GM12864 (cell line): ENCODE results near the gene MIER2.

Experiments
- DNase-seq: peaks from one replicate; pipeline ENCODE4 v3.0.0-alpha.2; 2011; ENCODE audit warnings: low read depth
- H3K4me3 ChIP-seq: 2 replicates; pipeline ENCODE4 v1.5.1; 2011; ENCODE audit warnings: mild to moderate bottlenecking, low read depth, low read length, control low read depth
- TF ChIP-seq, protein P1 (sequence below): IDR thresholded peaks from 2 replicates; pipeline ENCODE4 v1.5.1; 2011; ENCODE audit warnings: low read depth, mild to moderate bottlenecking, moderate library complexity, low read length, control low read depth, inconsistent platforms; ENCODE audit errors: missing control alignments

MIER2 gene

DNA sequence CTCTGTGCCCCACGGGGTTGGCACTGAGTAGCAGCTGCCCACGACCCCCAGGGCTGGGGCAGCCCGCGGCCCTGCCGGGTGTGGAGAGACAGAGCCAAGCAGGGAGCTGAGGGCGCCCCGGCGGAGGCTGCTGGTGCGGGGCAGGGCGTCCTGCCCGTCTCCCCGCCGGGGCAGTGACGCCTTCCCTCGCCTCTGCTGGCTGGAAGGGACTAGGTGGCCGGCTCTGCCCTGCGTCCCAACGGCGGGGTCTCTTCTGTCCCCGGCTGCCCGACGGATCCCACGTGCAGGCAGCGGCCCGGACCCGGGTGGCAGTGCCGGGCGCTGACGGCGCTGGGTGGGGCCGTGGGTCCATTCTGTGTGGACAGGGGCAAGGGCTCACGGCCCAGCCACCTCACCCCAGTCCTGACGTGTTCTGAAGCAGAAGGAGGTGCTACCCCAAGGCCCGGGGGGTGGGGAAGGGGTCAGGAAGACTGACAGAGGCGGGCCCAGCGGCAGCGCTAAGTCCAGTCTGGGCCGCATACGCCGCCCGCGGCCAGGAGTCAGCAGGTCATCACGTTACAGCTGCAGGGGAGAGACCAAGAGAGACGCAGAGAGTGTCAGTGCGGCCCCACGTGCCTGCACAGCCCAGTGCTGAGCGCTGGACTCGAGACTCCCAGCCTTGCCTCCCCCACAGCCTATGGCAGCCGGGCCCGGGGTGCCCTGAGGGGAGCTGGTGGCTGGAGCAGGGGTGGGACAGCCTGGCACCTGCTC, 38.3 kb downstream of the MIER2 start:
- H3K4me3 ChIP-seq = no peak overlapping the region
- no peak for DNase-seq
- TF ChIP-seq, protein P1, sequence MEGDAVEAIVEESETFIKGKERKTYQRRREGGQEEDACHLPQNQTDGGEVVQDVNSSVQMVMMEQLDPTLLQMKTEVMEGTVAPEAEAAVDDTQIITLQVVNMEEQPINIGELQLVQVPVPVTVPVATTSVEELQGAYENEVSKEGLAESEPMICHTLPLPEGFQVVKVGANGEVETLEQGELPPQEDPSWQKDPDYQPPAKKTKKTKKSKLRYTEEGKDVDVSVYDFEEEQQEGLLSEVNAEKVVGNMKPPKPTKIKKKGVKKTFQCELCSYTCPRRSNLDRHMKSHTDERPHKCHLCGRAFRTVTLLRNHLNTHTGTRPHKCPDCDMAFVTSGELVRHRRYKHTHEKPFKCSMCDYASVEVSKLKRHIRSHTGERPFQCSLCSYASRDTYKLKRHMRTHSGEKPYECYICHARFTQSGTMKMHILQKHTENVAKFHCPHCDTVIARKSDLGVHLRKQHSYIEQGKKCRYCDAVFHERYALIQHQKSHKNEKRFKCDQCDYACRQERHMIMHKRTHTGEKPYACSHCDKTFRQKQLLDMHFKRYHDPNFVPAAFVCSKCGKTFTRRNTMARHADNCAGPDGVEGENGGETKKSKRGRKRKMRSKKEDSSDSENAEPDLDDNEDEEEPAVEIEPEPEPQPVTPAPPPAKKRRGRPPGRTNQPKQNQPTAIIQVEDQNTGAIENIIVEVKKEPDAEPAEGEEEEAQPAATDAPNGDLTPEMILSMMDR = no peak

DNA sequence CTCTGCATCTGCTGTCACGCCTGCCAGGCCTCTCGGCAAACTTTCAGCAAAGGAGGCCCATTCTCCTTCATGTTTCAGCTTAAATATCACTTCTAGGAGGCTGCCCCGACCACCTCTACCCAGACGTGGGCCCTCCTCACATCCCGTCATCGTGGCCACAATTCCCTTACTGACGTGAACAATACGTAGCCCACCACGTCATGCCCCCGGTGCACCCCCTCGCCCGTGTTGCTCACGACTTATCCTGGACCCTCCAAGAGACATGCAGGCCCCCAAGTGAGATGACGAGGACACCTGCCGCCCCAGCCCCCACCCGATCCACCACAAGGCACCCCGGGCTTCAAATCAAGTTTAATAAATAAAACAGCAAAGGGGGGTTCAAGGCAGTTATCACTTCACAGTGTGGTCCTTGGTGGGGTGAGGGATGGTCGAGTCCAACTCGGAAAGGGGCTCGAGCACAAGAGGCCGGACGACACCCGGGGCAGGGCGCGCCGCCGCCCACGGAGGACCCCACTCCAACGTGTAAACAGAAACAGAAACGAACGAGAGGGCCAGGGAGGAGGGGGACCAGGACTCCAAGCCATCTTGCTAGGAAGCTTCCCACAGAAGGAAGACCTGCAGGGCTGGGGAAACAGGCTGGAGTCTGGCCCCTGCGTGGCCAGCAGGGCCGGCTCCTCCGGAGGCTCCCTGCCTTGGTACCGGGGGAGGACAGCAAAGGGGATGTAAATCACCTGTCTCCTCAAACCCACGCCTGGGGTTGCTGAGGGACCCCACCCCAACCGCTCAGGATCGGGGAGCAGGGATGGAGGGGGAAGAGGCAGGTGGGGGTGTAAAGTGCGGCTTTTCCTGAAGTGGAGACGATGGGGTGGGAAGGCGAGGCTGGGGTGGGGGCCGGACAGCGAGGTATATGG, 39.1 kb downstream of the MIER2 start:
- DNase-seq = no peak
- no peak overlapping the region for H3K4me3 ChIP-seq
- TF ChIP-seq, protein P1 = no peak

DNA sequence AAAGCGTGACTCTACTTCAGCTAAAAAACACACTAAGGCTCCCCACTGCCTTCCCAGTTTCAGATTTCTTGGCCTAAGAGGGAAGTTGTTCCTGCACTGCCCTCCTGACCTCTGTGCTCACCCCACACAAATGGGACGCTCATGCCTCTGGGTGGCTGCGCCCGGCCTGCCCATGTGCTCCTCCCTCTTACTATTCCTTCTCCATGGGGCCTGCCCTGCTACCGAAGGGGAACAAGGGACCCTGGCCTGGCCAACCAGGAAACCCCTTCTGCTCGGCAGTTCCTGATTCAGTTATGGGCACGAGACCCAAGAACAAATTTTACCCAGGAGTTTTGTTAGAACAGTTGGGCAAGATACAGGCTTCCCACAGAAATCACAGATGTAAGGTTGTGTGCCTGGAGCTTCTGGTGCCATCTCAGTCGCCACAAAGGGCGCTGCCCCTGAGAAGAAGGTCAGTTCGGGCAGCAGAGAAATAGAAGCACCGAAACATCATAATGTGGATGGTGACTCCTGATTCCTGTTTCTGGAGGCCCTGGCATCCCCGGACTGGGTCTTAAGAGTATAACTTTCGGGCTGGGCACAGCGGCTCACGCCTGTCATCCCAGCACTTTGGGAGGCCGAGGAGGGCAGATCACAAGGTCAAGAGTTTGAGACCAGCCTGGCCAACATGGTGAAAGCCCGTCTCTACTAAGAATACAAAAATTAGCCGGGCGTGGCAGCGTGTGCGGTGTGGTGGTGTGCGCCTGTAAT, 47.9 kb downstream of the MIER2 start:
- DNase-seq = no peak
- TF ChIP-seq, protein P1 = no peak
- no peak overlapping the region for H3K4me3 ChIP-seq

DNA sequence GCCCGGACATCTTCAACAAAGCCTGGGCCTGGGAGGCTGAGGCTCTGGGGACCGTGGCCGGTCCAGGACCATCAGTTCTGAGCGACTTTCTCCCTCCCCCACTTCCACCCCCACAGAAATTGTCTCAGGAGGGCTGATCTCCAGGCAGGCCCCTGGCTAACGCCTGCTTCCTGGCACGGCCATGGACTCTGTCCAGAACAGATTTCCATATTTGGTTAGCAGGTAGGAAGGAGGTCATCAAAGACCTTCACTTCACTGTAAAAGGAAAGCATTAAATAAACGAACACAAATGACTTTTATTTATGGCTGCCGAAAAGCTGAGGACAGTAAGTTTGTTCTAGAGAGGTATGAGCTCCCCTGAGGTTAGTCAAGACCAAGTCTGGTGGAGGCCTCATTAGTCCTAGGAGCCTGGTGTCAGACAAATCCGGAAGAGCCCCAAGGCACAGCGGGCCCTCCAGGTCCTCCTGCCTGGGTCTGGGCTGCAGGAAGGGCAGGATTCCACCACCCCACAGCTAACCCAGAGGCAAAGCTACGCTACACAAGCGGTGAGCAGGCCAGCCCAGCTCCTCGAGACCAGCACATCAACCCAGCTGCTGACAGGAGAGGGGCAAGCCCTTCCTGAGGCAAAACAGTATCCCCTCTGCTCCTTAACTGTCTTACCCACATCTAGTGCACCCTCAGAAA, 48.8 kb downstream of the MIER2 start:
- no peak for DNase-seq
- no peak overlapping the region for H3K4me3 ChIP-seq
- TF ChIP-seq, protein P1 = no peak

DNA sequence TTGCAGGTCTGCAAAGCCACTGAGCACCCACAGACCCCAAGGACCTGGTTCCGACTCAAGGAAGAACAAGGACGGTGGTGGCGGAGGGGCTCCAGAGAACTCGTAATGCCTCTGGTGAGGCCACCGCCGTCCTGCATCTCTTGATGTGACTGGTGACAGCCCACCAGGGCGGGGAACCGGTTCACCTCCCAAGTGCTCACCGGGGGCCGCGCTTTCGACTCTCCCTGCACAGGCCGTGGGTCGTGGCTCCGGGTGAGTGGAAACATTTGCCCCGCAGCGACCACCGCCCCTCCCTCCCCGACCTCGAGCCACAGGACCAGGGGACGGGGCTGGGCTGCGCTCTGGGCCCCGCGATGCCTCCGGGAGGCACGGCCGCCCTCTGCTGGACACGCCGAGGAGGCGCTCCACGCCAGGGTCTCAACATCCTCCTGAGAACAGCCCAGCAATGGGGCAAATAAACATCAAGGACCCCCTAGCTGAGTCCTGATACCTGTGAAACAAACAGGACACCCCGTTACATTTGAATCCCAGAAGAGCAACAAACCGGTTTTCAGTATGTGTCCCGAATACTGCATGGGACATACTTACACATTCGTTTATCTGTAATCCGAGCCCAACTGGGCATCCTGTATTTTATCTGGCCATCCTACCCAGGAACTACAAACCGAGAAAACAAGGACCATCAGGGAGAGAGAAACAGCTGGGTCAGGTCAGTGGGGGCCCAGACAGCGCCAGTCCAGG, 49.5 kb downstream of the MIER2 start:
- DNase-seq = no peak
- TF ChIP-seq, protein P1 = peak; percentile 83
- no peak overlapping the region for H3K4me3 ChIP-seq

DNA sequence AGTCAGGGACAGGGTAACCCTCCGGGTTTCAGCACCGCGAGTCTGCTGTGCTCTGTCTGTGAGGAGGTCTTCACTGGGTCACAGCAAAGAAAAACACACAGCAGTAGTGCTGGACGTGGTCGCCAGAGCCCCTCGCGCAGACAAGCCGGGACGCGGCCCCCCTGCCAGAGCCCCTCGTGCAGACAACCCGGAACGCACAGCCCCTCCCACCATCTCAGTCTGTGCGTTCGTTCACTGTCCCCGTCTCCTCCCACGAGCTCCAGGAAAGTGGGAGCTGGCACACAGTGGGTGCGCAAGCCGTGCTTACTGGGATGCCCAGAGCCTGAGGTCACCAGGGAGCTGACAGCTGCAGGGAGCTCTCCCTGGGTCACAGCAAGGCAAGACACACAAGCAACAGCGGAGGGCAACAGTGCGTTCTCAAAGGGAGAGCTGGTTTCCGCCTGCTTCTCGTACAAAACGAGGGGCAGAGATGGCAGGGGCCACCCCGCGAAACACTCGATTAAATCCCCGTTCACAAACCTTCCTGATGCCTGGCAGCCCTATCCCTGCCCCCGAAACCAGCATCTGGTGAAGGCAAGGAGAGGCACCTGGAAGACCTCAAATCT, 50.2 kb downstream of the MIER2 start:
- DNase-seq = no peak
- TF ChIP-seq, protein P1 = no peak
- H3K4me3 ChIP-seq = no peak overlapping the region
